ENCODE results near the gene GSC. TPM values are rescaled to one million over a fixed set of nuclear protein-coding genes. Genes with fewer than 3 reads are reported as not detected.

Gene GSC
- total and polyA plus RNA-seq, 10 of the 15 experiments (the other 5 are each of a cell fraction or from before 2014, with no cell fraction given), result not detected

- H3K27me3 ChIP-seq (replicated peaks in 1 of 2; ENCODE audit: control insufficient read depth in 2 of 2, insufficient read depth in 2 of 2, low read length in 1 of 2), result peaks cover 9 to 30% of the 10 kb centered on the region in 2 experiments
- ChIA-PET POLR2A (interaction anchor here (1.0 kb wide), 1 partner anchor 11 kb away, joined by 3 read pairs; no protein-coding TSS in a partner anchor), CTCF (no interaction called here), RAD21 (ENCODE audit: unreplicated experiment) (no interaction called here), SMC1A (ENCODE audit: uncharacterized antibody, unreplicated experiment) (no interaction called here)
- H3K79me2 ChIP-seq (ENCODE audit: control insufficient read depth, insufficient read depth, low read length), result no peaks in the 10 kb centered on the region
- H3K4me2 ChIP-seq (ENCODE audit: control insufficient read depth, insufficient read depth), result no peak overlapping the region
- H4K20me1 ChIP-seq (ENCODE audit: control insufficient read depth, insufficient read depth), result no peaks in the 10 kb centered on the region
- H3K9ac ChIP-seq (ENCODE audit: control insufficient read depth, insufficient read depth, low read length), result no peak overlapping the region
- WGBS (ENCODE audit: insufficient coverage, insufficient replicate concordance, low lambda C conversion rate, missing lambda C conversion rate), result 14% methylated on average over 20 of the region's 20 CpGs
- DNase-seq (ENCODE audit: low read depth, low spot score) (no peak), FAIRE-seq (no peak), ATAC-seq (no peak)
- H3K9me3 ChIP-seq (replicated peaks; ENCODE audit: control insufficient read depth, insufficient read depth, low read length), result peaks cover 2% of the 10 kb centered on the region; the same call in 2 of the 3 replicates
- BruUV-seq (replicated peaks), result no TSS peak
- H3K36me3 ChIP-seq (ENCODE audit: control insufficient read depth in 2 of 2, insufficient read depth in 2 of 2, low read length in 1 of 2), result no peaks in the 10 kb centered on the region
- no peak overlapping the region for H3K27ac ChIP-seq (ENCODE audit: control insufficient read depth, insufficient read depth)
- no peaks in the 10 kb centered on the region for H3K4me1 ChIP-seq (ENCODE audit: control insufficient read depth, insufficient read depth, low read length)
- H2AFZ ChIP-seq (ENCODE audit: control insufficient read depth, low read depth, low read length), result no peak overlapping the region
- H3K4me3 ChIP-seq, result no peak overlapping the region
- in situ Hi-C loops (cut with MboI) (no loop called here), intact Hi-C loops (cut with micrococcal nuclease; ENCODE audit: unreplicated experiment) (no loop called here)
- TF ChIP-seq SRF (IDR thresholded peaks at IDR 0.05; ENCODE audit: low read depth in 2 of 2, low read length in 2 of 2), result no peak
- TF ChIP-seq RAD51 (IDR thresholded peaks at IDR 0.05), result no peak
- TF ChIP-seq SUZ12 (IDR thresholded peaks at IDR 0.05; ENCODE audit: unreplicated experiment), result no peak
- TF ChIP-seq PAX8 (IDR thresholded peaks at IDR 0.05), result no peak
- no peak for TF ChIP-seq RCOR1 (conservative IDR thresholded peaks at IDR 0.05; ENCODE audit: low read depth, low read length)
- TF ChIP-seq TARDBP (IDR thresholded peaks at IDR 0.05; ENCODE audit: borderline replicate concordance), result no peak
- TF ChIP-seq PML (IDR thresholded peaks at IDR 0.05; ENCODE audit: low read length), result no peak
- no peak for TF ChIP-seq PKNOX1 (IDR thresholded peaks at IDR 0.05)
- TF ChIP-seq, protein P1, sequence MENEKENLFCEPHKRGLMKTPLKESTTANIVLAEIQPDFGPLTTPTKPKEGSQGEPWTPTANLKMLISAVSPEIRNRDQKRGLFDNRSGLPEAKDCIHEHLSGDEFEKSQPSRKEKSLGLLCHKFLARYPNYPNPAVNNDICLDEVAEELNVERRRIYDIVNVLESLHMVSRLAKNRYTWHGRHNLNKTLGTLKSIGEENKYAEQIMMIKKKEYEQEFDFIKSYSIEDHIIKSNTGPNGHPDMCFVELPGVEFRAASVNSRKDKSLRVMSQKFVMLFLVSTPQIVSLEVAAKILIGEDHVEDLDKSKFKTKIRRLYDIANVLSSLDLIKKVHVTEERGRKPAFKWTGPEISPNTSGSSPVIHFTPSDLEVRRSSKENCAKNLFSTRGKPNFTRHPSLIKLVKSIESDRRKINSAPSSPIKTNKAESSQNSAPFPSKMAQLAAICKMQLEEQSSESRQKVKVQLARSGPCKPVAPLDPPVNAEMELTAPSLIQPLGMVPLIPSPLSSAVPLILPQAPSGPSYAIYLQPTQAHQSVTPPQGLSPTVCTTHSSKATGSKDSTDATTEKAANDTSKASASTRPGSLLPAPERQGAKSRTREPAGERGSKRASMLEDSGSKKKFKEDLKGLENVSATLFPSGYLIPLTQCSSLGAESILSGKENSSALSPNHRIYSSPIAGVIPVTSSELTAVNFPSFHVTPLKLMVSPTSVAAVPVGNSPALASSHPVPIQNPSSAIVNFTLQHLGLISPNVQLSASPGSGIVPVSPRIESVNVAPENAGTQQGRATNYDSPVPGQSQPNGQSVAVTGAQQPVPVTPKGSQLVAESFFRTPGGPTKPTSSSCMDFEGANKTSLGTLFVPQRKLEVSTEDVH (IDR thresholded peaks at IDR 0.05; ENCODE audit: low read depth, partially characterized antibody), result no peak
- no peak for TF ChIP-seq MTA2 (IDR thresholded peaks at IDR 0.05; ENCODE audit: low read depth)
- TF ChIP-seq CREM (IDR thresholded peaks at IDR 0.05; ENCODE audit: low read depth), result no peak
- TF ChIP-seq, protein P2, sequence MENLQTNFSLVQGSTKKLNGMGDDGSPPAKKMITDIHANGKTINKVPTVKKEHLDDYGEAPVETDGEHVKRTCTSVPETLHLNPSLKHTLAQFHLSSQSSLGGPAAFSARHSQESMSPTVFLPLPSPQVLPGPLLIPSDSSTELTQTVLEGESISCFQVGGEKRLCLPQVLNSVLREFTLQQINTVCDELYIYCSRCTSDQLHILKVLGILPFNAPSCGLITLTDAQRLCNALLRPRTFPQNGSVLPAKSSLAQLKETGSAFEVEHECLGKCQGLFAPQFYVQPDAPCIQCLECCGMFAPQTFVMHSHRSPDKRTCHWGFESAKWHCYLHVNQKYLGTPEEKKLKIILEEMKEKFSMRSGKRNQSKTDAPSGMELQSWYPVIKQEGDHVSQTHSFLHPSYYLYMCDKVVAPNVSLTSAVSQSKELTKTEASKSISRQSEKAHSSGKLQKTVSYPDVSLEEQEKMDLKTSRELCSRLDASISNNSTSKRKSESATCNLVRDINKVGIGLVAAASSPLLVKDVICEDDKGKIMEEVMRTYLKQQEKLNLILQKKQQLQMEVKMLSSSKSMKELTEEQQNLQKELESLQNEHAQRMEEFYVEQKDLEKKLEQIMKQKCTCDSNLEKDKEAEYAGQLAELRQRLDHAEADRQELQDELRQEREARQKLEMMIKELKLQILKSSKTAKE (IDR thresholded peaks at IDR 0.05; ENCODE audit: low read depth, poor library complexity, severe bottlenecking), result no peak
- no peak for TF ChIP-seq MEF2B (IDR thresholded peaks at IDR 0.05; ENCODE audit: partially characterized antibody, poor library complexity, severe bottlenecking)
- TF ChIP-seq EP300 (IDR thresholded peaks at IDR 0.05; ENCODE audit: borderline replicate concordance in 1 of 2, control insufficient read depth in 1 of 2, low read depth in 2 of 2, low read length in 2 of 2), result no peak
- no peak for TF ChIP-seq KAT2A (conservative IDR thresholded peaks at IDR 0.05; ENCODE audit: control insufficient read depth, low read depth, low read length)
Measured at GRCh38 chr14:94775091-94775870, 5.4 kb upstream of the GSC start.
